Gastrocnemius medialis (tissue), 4 donors: ENCODE results near the gene COX8A. TPM values are rescaled to one million over a fixed set of nuclear protein-coding genes. Genes with fewer than 3 reads are reported as not detected.

ENCODE experiments used
- ATAC-seq, 2 donors: fragments of 150-250 bp; one replicate each; pipeline ENCODE4 v1.9.1; 2016
- DNase-seq, 2 donors: peaks; one replicate each; pipeline ENCODE4 v3.0.0-alpha.2; 2019
- H3K27ac ChIP-seq, 4 donors: fragments of 200-600 bp; sonication (generic); 1 replicate in 1 of 4; 2 replicates in 3 of 4; pipeline ENCODE4 v1.5.1; 2016 to 2018; ENCODE audit warnings: mild to moderate bottlenecking in 2 of 4, moderate library complexity in 1 of 4
- H3K27me3 ChIP-seq, 3 donors: fragments of 200-600 bp; sonication (generic) in 2 of 3; 1 replicate in 1 of 3; 2 replicates in 2 of 3; pipeline versions ENCODE4 v1.5.1 to v1.6.0; 2016 to 2019; ENCODE audit warnings: mild to moderate bottlenecking in 1 of 3, moderate library complexity in 1 of 3
- H3K36me3 ChIP-seq, 2 donors: fragments of 200-600 bp; sonication (generic) in 1 of 2; one replicate each; pipeline ENCODE4 v1.5.1; 2017 to 2018
- H3K4me1 ChIP-seq, 2 donors: fragments of 200-600 bp; sonication (generic) in 1 of 2; one replicate each; pipeline ENCODE4 v1.5.1; 2016 to 2017; ENCODE audit warnings: mild to moderate bottlenecking in 2 of 2
- H3K4me3 ChIP-seq, 4 donors: fragments of 200-600 bp; sonication (generic) in 3 of 4; 1 replicate in 1 of 4; 2 replicates in 3 of 4; pipeline ENCODE4 v1.5.1; 2016 to 2019; ENCODE audit warnings: mild to moderate bottlenecking in 2 of 4
- H3K9me3 ChIP-seq, 3 donors: fragments of 200-600 bp; sonication (generic) in 2 of 3; 1 replicate in 1 of 3; 2 replicates in 2 of 3; pipeline ENCODE4 v1.5.1; 2016 to 2019
- POLR2A ChIP-seq, 2 donors: fragments of 450-650 bp; IDR thresholded peaks; one replicate each; pipeline ENCODE4 v1.6.1; 2017; ENCODE audit warnings: antibody characterized with exemption in 2 of 2, mild to moderate bottlenecking in 2 of 2, moderate library complexity in 2 of 2
- in situ Hi-C, 4 donors: fragments of 200-750 bp; cut with MboI; loops; one replicate each; pipeline versions ENCODE4 v1.15.0 to v1.8.0; 2017; ENCODE audit warnings: low sequenced_read_pairs in 4 of 4
- intact Hi-C: fragments of 100-400 bp; cut with DNase I; formaldehyde crosslinking; loops from one replicate; pipeline ENCODE4 v1.15.1; 2023; ENCODE audit warnings: low total_unique reads
- total RNA-seq, 4 donors: library from RNA; depleted of rRNA; stranded (reverse); fragments of >200 nt; gene quantifications; one replicate each; pipeline versions ENCODE4 v1.1.0 to v1.2.3, GENCODE V29; 2016
- TF ChIP-seq, protein P1 (sequence below), 5 experiments: fragments of 450-650 bp in 3 of 5; fragments of 200-600 bp in 2 of 5; sonication (generic) in 2 of 5; IDR thresholded peaks in 4 of 5; conservative IDR thresholded peaks in 1 of 5; 1 replicate in 4 of 5; 2 replicates in 1 of 5; pipeline ENCODE4 v1.5.1; 2016 to 2019; ENCODE audit warnings: antibody characterized with exemption in 5 of 5, mild to moderate bottlenecking in 3 of 5, moderate library complexity in 3 of 5

The COX8A gene
- total RNA-seq, 4 donors from 2014 or later: 812 to 1,326 (median 983) TPM

DNA sequence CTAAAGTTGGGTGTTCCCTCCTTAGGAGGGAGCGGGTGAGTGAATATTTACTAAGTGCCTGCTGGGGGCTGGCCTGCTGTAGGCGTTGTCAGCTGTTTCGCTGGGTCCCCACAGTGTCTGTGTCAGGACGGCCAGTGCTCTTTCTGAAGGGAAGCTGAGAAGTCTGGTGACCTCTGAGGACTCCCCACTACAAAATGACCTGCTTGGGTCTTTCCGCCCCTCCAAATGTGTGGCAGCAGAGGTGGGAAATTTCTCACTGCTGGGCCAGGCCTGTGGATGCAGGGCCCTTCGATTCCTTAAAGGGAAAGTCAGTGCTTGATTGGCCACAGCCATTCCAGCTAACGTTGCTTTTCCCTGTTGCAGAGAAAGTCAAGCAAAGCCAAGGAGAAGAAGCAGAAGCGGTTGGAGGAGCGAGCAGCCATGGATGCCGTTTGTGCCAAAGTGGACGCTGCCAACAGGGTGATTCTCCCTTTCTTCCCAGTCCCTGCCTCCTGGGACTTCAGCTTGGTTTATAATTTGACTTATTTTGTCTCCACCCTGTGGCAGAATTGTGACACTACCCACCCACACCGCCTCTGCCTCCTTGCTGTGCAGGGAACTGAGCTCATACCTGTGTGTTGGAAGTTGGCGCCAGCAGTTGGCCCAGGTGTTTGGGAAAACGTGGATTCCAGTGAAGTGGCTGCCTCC, 28.8 kb upstream of the COX8A start:
- Histone ChIP-seq H3K4me1 (peaks cover 24 to 25% of the 10 kb centered on the region in 2 donors), H3K9me3 (no peaks in the 10 kb centered on the region), H3K27me3 (no peaks in the 10 kb centered on the region), H3K36me3 (no peaks in the 10 kb centered on the region), H3K4me3 (peak overlapping the region; percentile 21 to 43 (median 36)), H3K27ac (peak overlapping the region; percentile 77 to 91 (median 84))
- ATAC-seq (peak; percentile 88), DNase-seq (peak; percentile 65 to 78)
- in situ Hi-C loops (loop anchor here (5.0 to 10.0 kb wide), 4 partner anchors 103 to 181 kb away; partner anchors contain the start of genes MARK2 (in 3 of the 4) and ZFTA (in 1 of the 4)), intact Hi-C loops (loop anchor here (1.0 to 10.0 kb wide), 5 partner anchors 27 to 271 kb away; partner anchors contain the start of genes ATL3 and ZFTA)
- TF ChIP-seq POLR2A (IDR thresholded peaks at IDR 0.05): no peak
- TF ChIP-seq, protein P1, sequence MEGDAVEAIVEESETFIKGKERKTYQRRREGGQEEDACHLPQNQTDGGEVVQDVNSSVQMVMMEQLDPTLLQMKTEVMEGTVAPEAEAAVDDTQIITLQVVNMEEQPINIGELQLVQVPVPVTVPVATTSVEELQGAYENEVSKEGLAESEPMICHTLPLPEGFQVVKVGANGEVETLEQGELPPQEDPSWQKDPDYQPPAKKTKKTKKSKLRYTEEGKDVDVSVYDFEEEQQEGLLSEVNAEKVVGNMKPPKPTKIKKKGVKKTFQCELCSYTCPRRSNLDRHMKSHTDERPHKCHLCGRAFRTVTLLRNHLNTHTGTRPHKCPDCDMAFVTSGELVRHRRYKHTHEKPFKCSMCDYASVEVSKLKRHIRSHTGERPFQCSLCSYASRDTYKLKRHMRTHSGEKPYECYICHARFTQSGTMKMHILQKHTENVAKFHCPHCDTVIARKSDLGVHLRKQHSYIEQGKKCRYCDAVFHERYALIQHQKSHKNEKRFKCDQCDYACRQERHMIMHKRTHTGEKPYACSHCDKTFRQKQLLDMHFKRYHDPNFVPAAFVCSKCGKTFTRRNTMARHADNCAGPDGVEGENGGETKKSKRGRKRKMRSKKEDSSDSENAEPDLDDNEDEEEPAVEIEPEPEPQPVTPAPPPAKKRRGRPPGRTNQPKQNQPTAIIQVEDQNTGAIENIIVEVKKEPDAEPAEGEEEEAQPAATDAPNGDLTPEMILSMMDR (IDR thresholded peaks at IDR 0.05 in 4 of 5, conservative IDR thresholded peaks at IDR 0.05 in 1 of 5): peak; percentile 79 to 90 (median 85)

DNA sequence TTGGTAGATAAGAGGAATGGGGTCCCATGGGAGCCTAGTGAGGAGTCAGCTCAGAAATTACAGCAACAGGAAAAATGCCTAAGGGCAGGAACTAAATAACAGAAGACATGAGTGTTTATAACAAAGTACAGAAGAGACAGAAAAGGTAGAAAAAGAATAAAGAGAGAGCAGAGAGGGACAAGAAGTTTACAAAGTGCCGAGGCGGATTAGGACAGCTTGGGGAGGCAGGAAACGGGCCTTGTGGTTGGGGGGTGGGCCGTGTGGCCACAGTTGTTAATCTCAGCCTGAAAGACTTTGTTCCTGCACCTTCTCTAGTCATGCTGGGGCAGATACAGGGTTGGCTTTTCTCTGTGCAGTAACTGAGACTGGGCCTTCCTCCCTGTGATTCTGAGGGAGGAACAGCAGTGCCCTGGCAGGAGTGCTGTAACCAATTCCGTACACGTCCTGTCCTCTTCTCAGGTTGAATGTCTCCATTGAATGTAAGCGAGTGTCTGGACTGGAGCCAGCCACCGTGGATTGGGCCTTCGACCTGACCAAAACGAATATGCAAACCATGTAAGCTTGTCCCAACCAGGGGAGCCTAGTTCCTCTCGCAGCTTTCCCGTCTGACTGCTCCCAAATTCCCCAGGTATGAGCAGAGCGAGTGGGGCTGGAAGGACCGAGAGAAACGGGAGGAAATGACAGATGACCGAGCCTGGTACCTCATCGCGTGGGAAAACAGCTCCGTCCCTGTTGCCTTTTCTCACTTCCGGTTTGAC, 22.5 kb upstream of the COX8A start:
- TF ChIP-seq, protein P1 (IDR thresholded peaks at IDR 0.05 in 4 of 5, conservative IDR thresholded peaks at IDR 0.05 in 1 of 5): no peak
- TF ChIP-seq POLR2A (IDR thresholded peaks at IDR 0.05): no peak
- no peak overlapping the region for H3K4me3 ChIP-seq
- in situ Hi-C loops (no loop called here), intact Hi-C loops (no loop called here)
- H3K36me3 ChIP-seq: peaks cover 0 to 33% of the 10 kb centered on the region in 2 donors
- no peak for ATAC-seq
- H3K27me3 ChIP-seq: no peaks in the 10 kb centered on the region
- no peaks in the 10 kb centered on the region for H3K4me1 ChIP-seq
- H3K9me3 ChIP-seq: no peaks in the 10 kb centered on the region
- DNase-seq: no peak
- H3K27ac ChIP-seq: no peak overlapping the region

DNA sequence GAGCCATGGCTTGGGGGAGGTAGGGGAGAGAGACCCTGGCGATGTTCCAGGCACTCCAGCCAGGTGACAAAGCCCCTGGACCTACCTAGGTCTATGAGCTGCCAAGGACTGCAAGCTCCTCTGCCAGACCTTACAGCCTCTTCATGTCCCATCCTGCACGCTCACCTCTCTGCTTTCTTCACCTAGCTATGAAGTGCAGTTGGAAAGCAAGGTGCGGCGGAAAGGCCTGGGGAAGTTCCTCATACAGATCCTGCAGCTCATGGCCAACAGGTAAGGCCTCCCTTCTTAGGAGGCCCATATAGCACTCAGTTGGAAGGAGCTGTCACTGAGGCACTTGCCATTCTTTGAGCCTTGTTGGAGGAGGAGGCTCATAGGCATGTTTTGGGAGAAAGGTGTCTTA, 21.9 kb upstream of the COX8A start:
- ATAC-seq (no peak), DNase-seq (no peak)
- Histone ChIP-seq H3K9me3 (no peaks in the 10 kb centered on the region), H3K4me1 (no peaks in the 10 kb centered on the region), H3K27ac (no peak overlapping the region), H3K27me3 (no peaks in the 10 kb centered on the region), H3K4me3 (no peak overlapping the region), H3K36me3 (peaks cover 0 to 33% of the 10 kb centered on the region in 2 donors)
- TF ChIP-seq, protein P1 (IDR thresholded peaks at IDR 0.05 in 4 of 5, conservative IDR thresholded peaks at IDR 0.05 in 1 of 5): no peak
- TF ChIP-seq POLR2A (IDR thresholded peaks at IDR 0.05): no peak
- intact Hi-C loops (no loop called here), in situ Hi-C loops (no loop called here)

DNA sequence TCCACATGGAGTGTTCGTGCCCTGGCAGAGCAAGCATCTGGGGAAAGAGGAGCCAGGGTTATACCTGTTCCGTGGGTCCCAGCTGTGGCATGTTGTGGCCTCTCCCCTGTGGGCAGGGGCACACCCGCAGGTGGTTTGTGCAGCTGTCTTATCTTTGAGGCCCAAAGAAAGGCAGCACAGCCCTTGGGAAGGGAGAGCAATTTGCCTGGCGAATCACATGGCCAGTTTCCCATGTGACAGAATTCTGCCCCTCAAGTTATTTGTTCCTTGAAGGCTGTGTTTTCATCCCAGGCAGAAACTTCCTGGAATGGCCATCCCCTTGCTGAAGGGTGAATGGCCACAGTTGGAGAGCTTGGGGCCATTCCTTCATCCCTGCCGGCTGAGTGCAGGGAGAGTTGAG, 16.4 kb upstream of the COX8A start:
- Histone ChIP-seq H3K36me3 (peaks cover 0 to 33% of the 10 kb centered on the region in 2 donors), H3K27ac (no peak overlapping the region), H3K4me1 (no peaks in the 10 kb centered on the region), H3K9me3 (no peaks in the 10 kb centered on the region), H3K27me3 (no peaks in the 10 kb centered on the region), H3K4me3 (no peak overlapping the region)
- in situ Hi-C loops: no loop called here
- no peak for DNase-seq
- no peak for TF ChIP-seq POLR2A (IDR thresholded peaks at IDR 0.05)
- TF ChIP-seq, protein P1 (IDR thresholded peaks at IDR 0.05 in 4 of 5, conservative IDR thresholded peaks at IDR 0.05 in 1 of 5): no peak
- no peak for ATAC-seq
- intact Hi-C loops: no loop called here
